ENCODE data around the gene SLC5A12. TPM values are rescaled to one million over a fixed set of nuclear protein-coding genes. Genes with fewer than 3 reads are reported as not detected.

The SLC5A12 gene
- polyA plus RNA-seq, 2 of the 4 experiments (the other 2 are of a cell fraction), result not detected

- no peak for FAIRE-seq
- TF ChIP-seq CBX2 (IDR thresholded peaks at IDR 0.05; ENCODE audit: borderline replicate concordance, low read depth) (no peak), JUN (IDR thresholded peaks at IDR 0.05) (no peak), MAFK (IDR thresholded peaks at IDR 0.05; ENCODE audit: partially characterized antibody) (peak; percentile 24), KDM5A (IDR thresholded peaks at IDR 0.05) (no peak), HEYL (CRISPR knock-in tag; IDR thresholded peaks at IDR 0.05) (no peak), CTCF (IDR thresholded peaks at IDR 0.05) (no peak), MAZ (IDR thresholded peaks at IDR 0.05; ENCODE audit: borderline replicate concordance, low read depth, low read length) (no peak), EHMT2 (IDR thresholded peaks at IDR 0.05; ENCODE audit: low read depth) (no peak)
- 0% methylated on average over 1 of the region's 1 CpG for WGBS (ENCODE audit: missing lambda C conversion rate)
- no peak overlapping the region for H3K4me2 ChIP-seq
- ATAC-seq, result no peak
- POLR2A ChIA-PET, result no interaction called here
- CTCF ChIA-PET, result interaction anchor here (1.5 kb wide), 1 partner anchor 424 kb away, joined by 3 read pairs; no protein-coding TSS in a partner anchor
- no peak for DNase-seq (ENCODE audit: low read depth in 1 of 2, low spot score in 1 of 2)
- H3K9me3 ChIP-seq, result no peaks in the 10 kb centered on the region
- H3K4me3 ChIP-seq, result no peak overlapping the region
- no peak overlapping the region for H3K27ac ChIP-seq
- H3K4me1 ChIP-seq, result no peaks in the 10 kb centered on the region
Observed at GRCh38 chr11:26729284-26729683, 7.4 kb upstream of the SLC5A12 start.

GRCh38 chr11:26726960-26727359 lies 5.1 kb upstream of the SLC5A12 start:
- H3K4me3 ChIP-seq, result no peak overlapping the region
- no peak for DNase-seq (ENCODE audit: low read depth in 1 of 2, low spot score in 1 of 2)
- no peaks in the 10 kb centered on the region for H3K4me1 ChIP-seq
- no peak overlapping the region for H3K4me2 ChIP-seq
- no peak for FAIRE-seq
- TF ChIP-seq EHF (CRISPR knock-in tag; IDR thresholded peaks at IDR 0.05), result no peak
- TF ChIP-seq HES2 (IDR thresholded peaks at IDR 0.05), result no peak
- ChIA-PET CTCF (interaction anchor here (1.7 kb wide), 1 partner anchor 432 kb away, joined by 6 read pairs; no protein-coding TSS in a partner anchor), POLR2A (no interaction called here)
- H3K27ac ChIP-seq, result no peak overlapping the region
- 8% methylated on average over 3 of the region's 3 CpGs for WGBS (ENCODE audit: missing lambda C conversion rate)
- H3K9me3 ChIP-seq, result no peaks in the 10 kb centered on the region
- ATAC-seq, result no peak

GRCh38 chr11:26719998-26720397 lies 1.9 kb downstream of the SLC5A12 start:
- 6% methylated on average over 2 of the region's 2 CpGs for WGBS (ENCODE audit: missing lambda C conversion rate)
- DNase-seq (ENCODE audit: low read depth in 1 of 2, low spot score in 1 of 2), result no peak
- ChIA-PET CTCF (interaction anchor here (1.9 kb wide), 1 partner anchor 439 kb away, joined by 7 read pairs; no protein-coding TSS in a partner anchor), POLR2A (no interaction called here)
- Histone ChIP-seq H3K4me2 (no peak overlapping the region), H3K27ac (no peak overlapping the region), H3K4me1 (no peaks in the 10 kb centered on the region), H3K9me3 (no peaks in the 10 kb centered on the region), H3K4me3 (no peak overlapping the region)
- no peak for FAIRE-seq
- no peak for ATAC-seq
- TF ChIP-seq MAZ (IDR thresholded peaks at IDR 0.05; ENCODE audit: borderline replicate concordance, low read depth, low read length) (no peak), CEBPB (IDR thresholded peaks at IDR 0.05) (no peak), CBX8 (IDR thresholded peaks at IDR 0.05) (no peak)

GRCh38 chr11:26719289-26719973 lies 2.4 kb downstream of the SLC5A12 start:
- FAIRE-seq (no peak), ATAC-seq (no peak), DNase-seq (ENCODE audit: low read depth in 1 of 2, low spot score in 1 of 2) (no peak)
- H3K4me1 ChIP-seq, result no peaks in the 10 kb centered on the region
- no peak overlapping the region for H3K4me2 ChIP-seq
- POLR2A ChIA-PET, result no interaction called here
- CTCF ChIA-PET, result interaction anchor here (1.9 kb wide), 1 partner anchor 439 kb away, joined by 7 read pairs; no protein-coding TSS in a partner anchor
- no peak overlapping the region for H3K4me3 ChIP-seq
- TF ChIP-seq KDM5A (IDR thresholded peaks at IDR 0.05) (no peak), KDM1A (IDR thresholded peaks at IDR 0.05; ENCODE audit: low read depth) (no peak), MAFK (IDR thresholded peaks at IDR 0.05; ENCODE audit: partially characterized antibody) (no peak), HOXA7 (CRISPR knock-in tag; IDR thresholded peaks at IDR 0.05) (no peak), ZNF302 (CRISPR knock-in tag; IDR thresholded peaks at IDR 0.05) (no peak), RCOR1 (IDR thresholded peaks at IDR 0.05; ENCODE audit: low read depth, low read length) (no peak), RAD21 (conservative IDR thresholded peaks at IDR 0.05 in 1 of 2, IDR thresholded peaks at IDR 0.05 in 1 of 2) (no peak)
- no peak overlapping the region for H3K27ac ChIP-seq
- no peaks in the 10 kb centered on the region for H3K9me3 ChIP-seq
- WGBS (ENCODE audit: missing lambda C conversion rate), result 51% methylated on average over 2 of the region's 2 CpGs
